22Rv1 (cell line): ENCODE results near the gene ANKRA2.

Experiments used
- ZFX ChIP-seq: fragments of 450-650 bp; IDR thresholded peaks from 2 replicates; pipeline ENCODE4 v1.6.1; 2017; ENCODE audit warnings: antibody characterized with exemption, borderline replicate concordance
- TF ChIP-seq, protein P1 (sequence below): fragments of 450-650 bp; IDR thresholded peaks from 2 replicates; pipeline ENCODE4 v1.5.1; 2017; ENCODE audit warnings: mild to moderate bottlenecking

DNA sequence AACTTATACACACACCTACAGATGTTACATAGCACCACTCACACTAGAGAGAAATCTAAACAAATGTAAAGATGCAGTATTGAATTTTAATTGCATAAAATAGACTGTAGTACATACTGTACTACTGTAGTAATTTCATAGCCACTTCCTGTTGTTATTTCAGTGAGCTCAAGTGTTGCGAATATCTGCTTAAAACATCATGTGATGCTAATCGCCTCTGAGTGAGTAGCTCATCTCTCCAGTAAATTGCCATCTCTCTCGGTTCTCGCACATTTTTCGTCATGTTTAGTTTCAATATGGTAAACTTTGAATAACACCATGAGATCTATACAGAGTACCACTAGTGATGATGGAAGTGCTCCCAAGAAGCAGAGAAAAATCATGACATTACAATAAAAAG is 38.6 kb upstream of the ANKRA2 start:
- TF ChIP-seq, protein P1, sequence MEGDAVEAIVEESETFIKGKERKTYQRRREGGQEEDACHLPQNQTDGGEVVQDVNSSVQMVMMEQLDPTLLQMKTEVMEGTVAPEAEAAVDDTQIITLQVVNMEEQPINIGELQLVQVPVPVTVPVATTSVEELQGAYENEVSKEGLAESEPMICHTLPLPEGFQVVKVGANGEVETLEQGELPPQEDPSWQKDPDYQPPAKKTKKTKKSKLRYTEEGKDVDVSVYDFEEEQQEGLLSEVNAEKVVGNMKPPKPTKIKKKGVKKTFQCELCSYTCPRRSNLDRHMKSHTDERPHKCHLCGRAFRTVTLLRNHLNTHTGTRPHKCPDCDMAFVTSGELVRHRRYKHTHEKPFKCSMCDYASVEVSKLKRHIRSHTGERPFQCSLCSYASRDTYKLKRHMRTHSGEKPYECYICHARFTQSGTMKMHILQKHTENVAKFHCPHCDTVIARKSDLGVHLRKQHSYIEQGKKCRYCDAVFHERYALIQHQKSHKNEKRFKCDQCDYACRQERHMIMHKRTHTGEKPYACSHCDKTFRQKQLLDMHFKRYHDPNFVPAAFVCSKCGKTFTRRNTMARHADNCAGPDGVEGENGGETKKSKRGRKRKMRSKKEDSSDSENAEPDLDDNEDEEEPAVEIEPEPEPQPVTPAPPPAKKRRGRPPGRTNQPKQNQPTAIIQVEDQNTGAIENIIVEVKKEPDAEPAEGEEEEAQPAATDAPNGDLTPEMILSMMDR: no peak
- TF ChIP-seq ZFX: no peak
